Spinal cord (tissue), 10 donors: ENCODE measurements around the gene IRF1. TPM values are rescaled to one million over a fixed set of nuclear protein-coding genes. Genes with fewer than 3 reads are reported as not detected.

ENCODE experiments used
- DNase-seq, 6 donors: peaks; one replicate each; pipeline versions ENCODE4 v3.0.0 to v3.0.0-alpha.2; 2013 to 2015; ENCODE audit warnings: low spot score in 6 of 6, low read depth in 4 of 6
- H3K27ac ChIP-seq: one replicate; pipeline ENCODE4 v1.5.1; 2013; ENCODE audit warnings: low read depth, low read length, control low read depth
- H3K27me3 ChIP-seq: one replicate; pipeline ENCODE4 v1.6.1; 2013; ENCODE audit warnings: low read length; ENCODE audit not compliant: control insufficient read depth, insufficient read depth
- H3K36me3 ChIP-seq: one replicate; pipeline ENCODE4 v1.6.1; 2013; ENCODE audit warnings: low read length; ENCODE audit not compliant: control insufficient read depth, insufficient read depth
- H3K4me1 ChIP-seq: one replicate; pipeline ENCODE4 v1.6.1; 2013; ENCODE audit warnings: low read length; ENCODE audit not compliant: control insufficient read depth, insufficient read depth
- H3K4me3 ChIP-seq: one replicate; pipeline ENCODE4 v1.5.1; 2013; ENCODE audit warnings: low read depth, low read length, control low read depth
- H3K9me3 ChIP-seq: one replicate; pipeline ENCODE4 v1.6.1; 2013; ENCODE audit warnings: low read length; ENCODE audit not compliant: control insufficient read depth, insufficient read depth
- WGBS: methylation state at CpG from one replicate; pipeline ENCODE4 v1.1.5; 2013; ENCODE audit warnings: missing lambda C conversion rate; ENCODE audit not compliant: insufficient coverage; 5-methylcytosine and 5-hydroxymethylcytosine counted together
- polyA plus RNA-seq, 2 donors: library from polyadenylated mRNA; unstranded; fragments of 120-200 nt; gene quantifications; one replicate each; pipeline ENCODE4 v1.2.1, GENCODE V29; 2013; ENCODE audit not compliant: insufficient read length in 2 of 2
- total RNA-seq, 2 donors: library from RNA; depleted of rRNA in 1 of 2; stranded (reverse); fragments of 120-200 nt in 1 of 2; fragments of >200 nt in 1 of 2; gene quantifications; one replicate each; pipeline versions ENCODE4 v1.2.3 to v1.2.4, GENCODE V29; 2013 to 2014
- donor health status: healthy.

The IRF1 gene
- total and polyA plus RNA-seq, 4 donors, result 5.8 to 8.5 (median 7.4) TPM

- peaks cover 35% of the 10 kb centered on the region for H3K4me1 ChIP-seq
- peak overlapping the region; percentile 40 for H3K27ac ChIP-seq
- 50% methylated on average over 7 of the region's 15 CpGs for WGBS
Observed at GRCh38 chr5:132464156-132464939, 26.2 kb downstream of the IRF1 start.

GRCh38 chr5:132463811-132464155, 26.8 kb downstream of the IRF1 start:
- peaks cover 35% of the 10 kb centered on the region for H3K4me1 ChIP-seq
- 75% methylated on average over 3 of the region's 5 CpGs for WGBS
- no peak overlapping the region for H3K27ac ChIP-seq

More at GRCh38 chr5:132464156-132464939, 26.2 kb downstream of the IRF1 start:
- H3K4me3 ChIP-seq, result no peak overlapping the region
- peak in 2 of 6 donors; percentile 29 to 50 for DNase-seq
- H3K36me3 ChIP-seq, result peaks cover 8% of the 10 kb centered on the region
- H3K27me3 ChIP-seq, result no peaks in the 10 kb centered on the region
- H3K9me3 ChIP-seq, result no peaks in the 10 kb centered on the region

GRCh38 chr5:132462856-132463745, 27.5 kb downstream of the IRF1 start:
- no peaks in the 10 kb centered on the region for H3K27me3 ChIP-seq
- H3K9me3 ChIP-seq, result no peaks in the 10 kb centered on the region
- H3K4me1 ChIP-seq, result peaks cover 35% of the 10 kb centered on the region
- DNase-seq, result no peak
- no peak overlapping the region for H3K4me3 ChIP-seq
- H3K27ac ChIP-seq, result no peak overlapping the region
- 62% methylated on average over 5 of the region's 10 CpGs for WGBS
- H3K36me3 ChIP-seq, result peaks cover 9% of the 10 kb centered on the region

More at GRCh38 chr5:132463811-132464155, 26.8 kb downstream of the IRF1 start:
- no peak overlapping the region for H3K4me3 ChIP-seq
- DNase-seq, result no peak
- H3K9me3 ChIP-seq, result no peaks in the 10 kb centered on the region
- H3K36me3 ChIP-seq, result peaks cover 9% of the 10 kb centered on the region
- H3K27me3 ChIP-seq, result no peaks in the 10 kb centered on the region

GRCh38 chr5:132462333-132462732, 28.2 kb downstream of the IRF1 start:
- Histone ChIP-seq H3K27ac (no peak overlapping the region), H3K36me3 (peaks cover 11% of the 10 kb centered on the region), H3K4me1 (peaks cover 35% of the 10 kb centered on the region), H3K27me3 (no peaks in the 10 kb centered on the region), H3K9me3 (no peaks in the 10 kb centered on the region), H3K4me3 (no peak overlapping the region)
- no CpG with 5 or more reads among the region's 6 CpGs for WGBS
- no peak for DNase-seq

GRCh38 chr5:132461569-132462070, 29.0 kb downstream of the IRF1 start:
- H3K4me3 ChIP-seq, result no peak overlapping the region
- DNase-seq, result no peak
- H3K27ac ChIP-seq, result no peak overlapping the region
- peaks cover 14% of the 10 kb centered on the region for H3K36me3 ChIP-seq
- no peaks in the 10 kb centered on the region for H3K9me3 ChIP-seq
- H3K4me1 ChIP-seq, result peaks cover 31% of the 10 kb centered on the region
- no peaks in the 10 kb centered on the region for H3K27me3 ChIP-seq
- WGBS, result 63% methylated on average over 1 of the region's 2 CpGs

GRCh38 chr5:132460846-132461568, 29.6 kb downstream of the IRF1 start:
- DNase-seq, result no peak
- no peak overlapping the region for H3K4me3 ChIP-seq
- WGBS, result 63% methylated on average over 3 of the region's 5 CpGs
- peaks cover 26% of the 10 kb centered on the region for H3K4me1 ChIP-seq
- no peaks in the 10 kb centered on the region for H3K27me3 ChIP-seq
- H3K27ac ChIP-seq, result no peak overlapping the region
- no peaks in the 10 kb centered on the region for H3K9me3 ChIP-seq
- H3K36me3 ChIP-seq, result peaks cover 13% of the 10 kb centered on the region

GRCh38 chr5:132459983-132460838, 30.4 kb downstream of the IRF1 start:
- peaks cover 13% of the 10 kb centered on the region for H3K36me3 ChIP-seq
- WGBS, result 74% methylated on average over 8 of the region's 8 CpGs
- H3K4me3 ChIP-seq, result no peak overlapping the region
- peaks cover 24% of the 10 kb centered on the region for H3K4me1 ChIP-seq
- no peaks in the 10 kb centered on the region for H3K27me3 ChIP-seq
- no peak for DNase-seq
- no peaks in the 10 kb centered on the region for H3K9me3 ChIP-seq
- H3K27ac ChIP-seq, result no peak overlapping the region

- H3K4me3 ChIP-seq, result no peak overlapping the region
- no peaks in the 10 kb centered on the region for H3K27me3 ChIP-seq
- H3K36me3 ChIP-seq, result peaks cover 13% of the 10 kb centered on the region
- no peak overlapping the region for H3K27ac ChIP-seq
- 93% methylated on average over 10 of the region's 12 CpGs for WGBS
- no peaks in the 10 kb centered on the region for H3K9me3 ChIP-seq
- peaks cover 15% of the 10 kb centered on the region for H3K4me1 ChIP-seq
- no peak for DNase-seq
Observed at GRCh38 chr5:132459031-132459982, 31.3 kb downstream of the IRF1 start.
